Dedifferentiated amniotic fluid mesenchymal stem cell (primary cell): ENCODE results near the gene HDAC6.
"Not testable (repeated sequence)": the region's sequence is repeated elsewhere in the genome, so short reads cannot be mapped to it uniquely, and the experiment has no call there.

ENCODE experiments used
- DNase-seq: peaks from one replicate; pipeline ENCODE4 v3.0.0-alpha.2; 2016; ENCODE audit errors: extremely low spot score

The HDAC6 gene

DNA sequence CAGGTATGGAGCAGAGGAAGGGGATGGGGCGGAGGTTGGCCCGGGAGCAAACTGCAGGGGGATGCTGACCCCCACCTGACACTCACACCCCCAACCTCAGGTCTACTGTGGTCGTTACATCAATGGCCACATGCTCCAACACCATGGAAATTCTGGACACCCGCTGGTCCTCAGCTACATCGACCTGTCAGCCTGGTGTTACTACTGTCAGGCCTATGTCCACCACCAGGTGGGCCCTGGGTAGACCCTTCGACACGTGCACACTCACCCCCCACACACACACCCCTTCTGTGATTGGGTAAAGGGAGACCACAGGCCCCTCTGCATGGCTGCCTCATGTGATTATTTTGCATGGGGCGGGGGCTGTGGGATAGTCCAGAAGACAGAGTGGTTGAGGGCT lies 22.2 kb downstream of the HDAC6 start:
- no peak for DNase-seq

DNA sequence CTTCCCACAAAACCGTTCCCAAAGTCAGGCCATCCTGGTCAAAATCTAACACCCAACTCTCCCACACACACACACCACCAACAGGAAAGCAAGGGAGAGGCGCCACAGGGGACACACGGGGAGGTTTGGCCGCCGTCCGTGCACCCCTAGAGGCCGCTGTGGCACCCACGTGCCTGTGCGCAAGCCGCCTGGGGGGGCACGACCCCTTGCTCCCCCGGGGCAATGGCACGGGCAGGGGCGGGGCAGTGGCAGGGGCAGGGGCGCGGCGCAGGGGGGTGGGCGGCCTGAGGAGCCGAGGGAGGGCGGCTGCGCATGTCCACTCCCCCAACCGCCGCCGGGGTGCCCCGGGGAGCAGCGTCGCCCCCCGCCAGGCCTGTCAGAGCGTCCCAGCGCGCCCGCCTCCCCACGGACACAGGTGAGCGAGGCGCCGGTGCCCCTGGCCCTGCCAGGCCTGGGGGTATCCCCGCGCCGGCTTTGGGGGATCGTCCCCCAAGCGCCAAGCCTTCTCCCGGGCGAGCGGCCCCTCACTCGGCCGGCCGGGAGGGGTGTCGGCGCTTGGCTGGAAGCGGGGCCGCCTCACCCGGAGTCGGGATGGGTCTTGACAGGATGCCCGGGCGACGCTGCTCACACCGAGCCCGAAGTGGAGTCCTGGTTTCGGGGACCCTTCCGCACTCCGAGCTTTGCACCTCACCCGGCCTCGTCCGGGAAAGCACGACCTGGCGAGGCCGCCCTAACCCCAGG lies 24.4 kb downstream of the HDAC6 start, which contains the start of gene ERAS:
ERAS (plus strand) TSS at position 379 of the 741 bp plus-strand sequence. CDS start 2,611 bp downstream, outside the sequence.
- no peak for DNase-seq

DNA sequence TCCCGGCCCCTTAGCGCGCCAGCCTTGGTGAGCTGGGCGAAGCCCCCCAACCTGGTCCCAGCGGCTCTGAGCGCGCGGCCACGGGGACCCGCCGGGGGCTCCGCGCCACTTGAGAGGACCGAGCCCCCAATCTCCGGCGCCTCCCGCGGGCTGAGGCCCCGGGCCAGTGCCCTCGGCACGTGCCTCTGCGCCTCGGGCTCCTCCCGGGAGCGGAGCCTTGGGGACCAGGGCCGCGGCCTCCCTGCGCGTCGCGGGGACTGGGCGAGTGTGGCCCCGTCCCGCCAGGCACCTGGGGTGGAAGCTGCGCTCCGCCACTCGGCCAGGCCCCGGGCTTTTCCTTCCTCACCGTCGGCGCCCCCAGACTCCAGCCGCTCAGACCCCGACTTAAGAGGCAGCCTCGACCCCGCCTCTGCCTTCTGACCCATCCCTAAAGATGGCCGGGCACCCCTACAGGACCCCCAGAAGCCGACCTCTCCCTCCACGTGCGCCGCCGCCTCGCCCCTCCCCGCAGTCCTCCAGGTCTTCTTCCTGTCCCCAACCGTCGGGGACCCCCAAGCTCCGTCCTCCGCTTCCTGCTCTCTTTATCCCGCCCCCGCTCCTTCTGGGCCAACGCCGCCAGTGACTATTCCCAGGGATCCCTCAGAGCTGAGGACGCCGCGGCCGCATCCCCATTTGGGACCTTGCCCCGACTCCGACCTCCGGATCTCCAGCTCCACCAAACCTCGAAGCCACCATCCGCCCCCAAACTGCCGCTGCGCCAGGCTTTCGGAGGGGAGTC lies 25.2 kb downstream of the HDAC6 start:
- no peak for DNase-seq

DNA sequence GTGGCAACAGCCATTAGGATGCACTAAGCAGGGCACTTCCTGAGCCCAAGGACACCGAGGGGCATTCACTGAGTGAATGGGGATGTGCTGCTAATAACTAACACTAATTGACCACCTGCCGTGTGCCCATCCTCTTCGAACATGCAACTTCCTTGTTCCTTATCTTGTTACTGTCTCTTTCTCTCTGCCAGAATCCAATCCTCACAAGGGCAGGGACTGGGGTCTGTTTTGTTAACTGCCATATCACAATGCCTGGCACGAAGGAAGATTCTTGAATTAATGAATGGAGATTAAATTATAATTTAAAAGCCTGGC lies 25.7 kb downstream of the HDAC6 start:
- DNase-seq = no peak

DNA sequence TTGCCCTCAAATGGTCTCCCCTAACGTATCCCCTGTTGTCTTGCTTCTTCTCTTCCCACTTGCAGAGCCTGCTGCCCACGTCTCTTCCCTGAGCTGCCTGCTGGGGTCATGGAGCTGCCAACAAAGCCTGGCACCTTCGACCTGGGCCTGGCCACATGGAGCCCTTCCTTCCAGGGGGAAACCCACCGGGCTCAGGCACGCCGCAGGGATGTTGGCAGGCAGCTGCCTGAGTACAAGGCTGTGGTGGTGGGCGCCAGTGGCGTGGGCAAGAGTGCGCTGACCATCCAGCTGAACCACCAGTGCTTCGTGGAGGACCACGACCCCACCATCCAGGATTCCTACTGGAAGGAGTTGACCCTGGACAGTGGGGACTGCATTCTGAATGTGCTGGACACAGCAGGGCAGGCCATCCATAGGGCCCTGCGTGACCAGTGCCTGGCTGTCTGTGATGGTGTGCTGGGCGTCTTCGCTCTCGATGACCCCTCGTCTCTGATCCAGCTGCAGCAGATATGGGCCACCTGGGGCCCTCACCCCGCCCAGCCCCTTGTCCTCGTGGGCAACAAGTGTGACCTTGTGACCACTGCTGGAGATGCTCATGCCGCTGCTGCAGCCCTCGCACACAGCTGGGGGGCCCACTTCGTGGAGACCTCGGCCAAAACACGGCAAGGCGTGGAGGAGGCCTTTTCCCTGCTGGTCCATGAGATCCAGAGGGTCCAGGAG lies 27.3 kb downstream of the HDAC6 start:
- DNase-seq = no peak

DNA sequence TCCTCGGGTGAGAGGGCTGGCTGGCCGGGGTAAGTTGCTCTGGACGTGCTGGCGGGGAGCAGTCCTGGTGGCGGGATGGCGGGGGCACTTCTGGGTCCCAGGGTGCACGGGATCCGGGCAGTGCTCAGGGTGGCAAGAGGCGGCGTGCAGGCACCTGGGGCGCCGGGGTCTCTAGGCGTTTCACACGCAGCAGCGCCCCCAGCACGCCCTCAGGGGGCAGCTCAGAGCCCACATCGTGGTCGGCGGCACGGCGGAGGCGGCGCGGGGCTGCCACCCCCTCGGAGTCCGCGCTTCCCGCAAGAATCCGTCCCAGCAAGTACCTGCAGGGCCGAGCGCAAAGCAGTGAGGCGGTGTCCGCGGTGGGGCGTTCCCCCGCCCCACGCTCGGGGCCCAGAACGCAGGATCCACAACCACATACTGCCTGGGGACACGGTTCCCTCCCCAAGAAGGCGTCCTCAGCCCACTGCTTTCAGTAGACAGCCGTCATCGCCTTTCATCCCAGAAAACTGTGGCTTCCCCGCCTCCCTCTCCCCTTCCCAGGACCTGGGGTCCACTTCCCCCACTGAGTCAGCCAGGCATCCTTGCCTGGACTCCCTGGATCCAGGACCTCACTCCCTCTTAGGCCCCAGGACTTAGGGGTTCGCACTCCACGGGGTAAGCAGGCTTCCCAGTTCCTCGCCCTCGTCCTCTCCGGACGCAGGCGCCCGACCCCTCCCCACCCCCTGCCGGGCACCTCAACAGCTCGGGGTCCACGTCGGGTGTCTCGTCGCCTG lies 29.5 kb downstream of the HDAC6 start:
- no peak for DNase-seq

DNA sequence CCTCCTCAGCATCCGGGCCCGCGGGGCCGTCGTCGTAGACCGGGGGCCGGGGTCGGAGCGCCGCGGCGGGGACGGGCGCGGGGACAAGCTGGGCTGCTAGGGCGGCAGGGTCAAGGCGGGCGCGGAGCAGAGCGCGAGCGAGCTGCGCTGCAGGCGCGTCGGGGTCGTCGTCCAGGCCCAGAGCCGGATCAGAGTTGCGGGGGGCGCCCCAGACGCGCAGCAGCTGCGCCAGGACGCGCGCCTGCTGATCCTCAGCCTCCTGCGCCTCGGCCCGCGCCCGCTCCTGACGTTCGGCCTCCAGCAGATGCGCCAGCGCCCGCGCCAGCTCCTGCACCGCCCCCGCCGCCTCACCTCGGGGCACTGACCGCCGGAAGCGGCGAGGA lies 30.0 kb downstream of the HDAC6 start:
- DNase-seq = no peak

DNA sequence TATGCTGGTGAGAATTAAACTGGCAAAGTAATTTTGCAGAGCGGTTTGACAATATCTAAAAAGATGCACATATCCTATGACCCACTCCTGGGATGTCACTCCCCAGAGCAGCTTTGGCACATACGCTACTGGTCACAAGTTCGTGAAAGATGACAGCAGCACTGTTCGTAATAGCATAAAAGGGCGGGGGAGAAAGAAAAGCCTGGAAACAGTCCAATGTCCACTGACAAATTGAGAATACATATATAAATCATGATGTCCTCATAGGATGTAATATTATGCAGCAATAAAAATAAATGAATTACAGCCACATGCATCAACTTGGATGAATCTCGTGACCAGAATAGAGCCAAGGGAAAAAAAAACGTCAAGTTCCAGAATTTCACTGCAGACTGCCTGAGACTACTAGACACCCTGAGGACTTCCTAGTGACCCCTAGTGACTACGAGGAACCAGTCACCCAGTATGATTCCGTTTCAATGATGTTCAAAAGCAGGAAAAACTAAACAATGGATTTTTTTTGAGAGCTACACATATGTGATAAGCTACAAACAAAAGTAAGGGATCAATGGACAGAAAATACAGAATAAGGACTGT lies 31.8 kb downstream of the HDAC6 start:
- no peak for DNase-seq

DNA sequence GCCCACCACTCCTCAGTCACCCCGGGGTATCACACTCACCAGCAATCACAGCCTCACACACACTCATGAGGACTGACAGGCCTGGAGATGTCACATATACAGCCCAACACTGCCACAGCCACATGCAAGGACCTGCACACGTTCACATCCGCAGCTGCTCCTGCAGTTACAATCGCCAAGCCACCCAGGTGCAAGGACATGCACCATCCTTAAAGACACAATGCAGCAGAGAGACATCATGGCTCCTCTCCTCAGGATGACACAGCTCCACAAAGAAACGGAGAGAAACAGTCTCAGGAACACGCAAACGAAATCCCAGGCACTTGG lies 32.5 kb downstream of the HDAC6 start:
- DNase-seq = no peak

DNA sequence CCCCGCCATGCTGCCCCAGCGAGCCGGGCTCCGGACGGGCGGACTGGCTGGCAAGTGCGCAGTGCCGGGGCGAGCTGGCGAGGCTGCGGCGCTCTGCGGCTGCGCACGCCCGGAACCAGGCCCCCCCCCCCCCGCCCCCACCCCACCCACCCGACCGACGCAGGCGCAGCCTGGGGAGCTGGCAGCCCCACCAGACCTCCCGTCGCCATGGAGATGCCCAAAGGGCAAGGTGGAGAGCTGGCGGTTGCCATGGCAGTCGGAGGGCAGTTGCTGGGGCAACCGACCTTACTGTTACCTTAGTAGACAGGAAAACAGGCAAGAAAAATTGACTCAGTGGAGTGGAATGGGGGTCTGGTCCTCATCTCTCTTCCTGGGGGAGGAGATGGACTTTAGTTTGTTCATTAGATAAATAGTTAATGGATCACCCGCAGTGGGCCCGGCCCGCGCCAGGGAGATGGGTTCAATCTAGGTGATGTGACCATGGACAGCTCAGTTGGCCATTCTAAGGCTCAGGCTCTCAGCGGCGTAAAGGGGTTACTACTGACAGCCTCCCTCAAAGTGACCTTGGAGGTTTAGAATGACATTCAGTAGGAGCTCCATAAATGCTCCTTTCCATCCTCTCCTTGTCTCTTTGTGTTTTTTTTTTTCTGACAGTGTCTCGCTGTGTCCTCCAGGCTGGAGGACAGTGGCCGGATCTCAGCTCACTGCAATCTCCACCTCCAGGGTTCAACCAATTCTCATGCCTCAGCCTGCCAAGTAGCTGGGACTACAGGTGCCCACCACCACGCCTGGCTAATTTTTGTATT lies 33.9 kb downstream of the HDAC6 start, which contains the start of gene PCSK1N:
PCSK1N (minus strand) TSS at position 87 of the 806 bp plus-strand sequence; CDS start at position 9, 78 bp downstream.
- no peak for DNase-seq

DNA sequence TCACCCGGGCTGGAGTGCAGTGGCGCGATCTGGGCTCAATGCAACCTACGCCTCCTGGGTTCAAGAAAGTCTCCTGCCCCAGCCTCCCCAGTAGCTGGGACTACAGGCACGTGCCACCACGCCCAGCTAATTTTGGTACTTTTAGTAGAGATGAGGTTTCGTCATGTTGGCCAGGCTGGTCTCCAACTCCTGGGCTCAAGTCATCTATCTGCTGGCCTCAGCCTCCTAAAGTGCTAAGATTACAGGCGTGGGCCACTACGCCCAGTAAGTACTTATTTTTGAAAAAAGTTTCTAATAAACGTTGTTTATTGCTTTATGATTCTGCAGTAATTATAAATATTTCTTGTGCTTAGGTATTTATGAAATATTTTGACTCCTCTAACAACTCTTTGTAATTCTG lies 37.8 kb downstream of the HDAC6 start:
- DNase-seq = no peak

DNA sequence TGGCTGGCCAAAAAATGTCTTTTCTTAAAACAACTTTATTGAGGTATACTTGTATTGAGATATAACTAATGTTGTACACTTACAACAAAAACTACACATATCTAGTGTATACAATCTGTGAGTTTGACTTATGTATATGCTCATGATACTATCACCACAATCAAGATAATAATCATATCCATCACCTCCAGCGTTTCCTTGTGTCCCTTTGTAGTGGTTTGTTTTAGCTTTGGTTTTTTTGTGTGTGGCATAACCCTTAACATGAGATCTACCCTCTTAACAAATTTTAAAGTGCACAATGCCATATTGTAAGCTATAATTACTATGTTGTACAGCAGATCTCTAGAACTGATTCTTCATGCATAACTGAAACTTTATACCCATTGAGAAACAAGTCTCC lies 47.0 kb downstream of the HDAC6 start:
- no peak for DNase-seq

DNA sequence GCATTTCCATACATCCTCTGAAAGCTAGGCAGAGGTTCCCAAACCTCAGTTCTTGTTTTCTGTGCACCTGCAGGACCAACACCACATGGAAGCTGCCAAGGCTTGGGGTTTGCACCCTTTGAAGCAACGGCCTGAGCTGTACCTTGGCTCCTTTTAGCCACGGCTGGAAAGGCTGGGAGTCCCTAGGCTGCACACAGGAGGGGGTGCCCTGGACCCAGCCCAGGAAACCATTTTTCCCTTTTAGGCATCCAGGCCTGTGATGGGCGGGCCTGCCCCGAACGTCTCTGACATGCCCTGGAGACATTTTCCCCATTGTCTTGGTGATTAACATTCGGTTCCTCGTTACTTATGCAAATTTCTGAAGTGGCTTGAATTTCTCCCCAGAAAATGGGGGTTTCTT lies 51.0 kb downstream of the HDAC6 start:
- no peak for DNase-seq

DNA sequence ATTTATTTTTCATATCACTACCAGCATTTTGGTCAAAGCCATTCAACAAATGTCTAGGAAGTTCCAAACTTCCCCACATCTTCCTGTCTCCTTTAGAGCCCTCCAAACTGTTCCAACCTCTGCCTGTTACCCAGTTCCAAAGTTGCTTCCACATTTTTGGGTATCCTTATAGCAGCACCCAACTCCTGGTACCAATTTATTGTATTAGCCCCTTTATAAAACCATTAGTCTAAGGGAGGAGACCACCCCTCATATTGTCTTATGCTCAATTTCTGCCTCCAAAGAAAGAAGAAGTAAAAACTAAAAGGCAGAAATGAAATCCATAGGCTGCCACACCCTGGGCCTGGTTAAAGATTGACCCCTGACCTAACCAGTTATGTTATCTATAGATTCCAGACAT lies 51.6 kb downstream of the HDAC6 start:
- DNase-seq = not testable (repeated sequence)

DNA sequence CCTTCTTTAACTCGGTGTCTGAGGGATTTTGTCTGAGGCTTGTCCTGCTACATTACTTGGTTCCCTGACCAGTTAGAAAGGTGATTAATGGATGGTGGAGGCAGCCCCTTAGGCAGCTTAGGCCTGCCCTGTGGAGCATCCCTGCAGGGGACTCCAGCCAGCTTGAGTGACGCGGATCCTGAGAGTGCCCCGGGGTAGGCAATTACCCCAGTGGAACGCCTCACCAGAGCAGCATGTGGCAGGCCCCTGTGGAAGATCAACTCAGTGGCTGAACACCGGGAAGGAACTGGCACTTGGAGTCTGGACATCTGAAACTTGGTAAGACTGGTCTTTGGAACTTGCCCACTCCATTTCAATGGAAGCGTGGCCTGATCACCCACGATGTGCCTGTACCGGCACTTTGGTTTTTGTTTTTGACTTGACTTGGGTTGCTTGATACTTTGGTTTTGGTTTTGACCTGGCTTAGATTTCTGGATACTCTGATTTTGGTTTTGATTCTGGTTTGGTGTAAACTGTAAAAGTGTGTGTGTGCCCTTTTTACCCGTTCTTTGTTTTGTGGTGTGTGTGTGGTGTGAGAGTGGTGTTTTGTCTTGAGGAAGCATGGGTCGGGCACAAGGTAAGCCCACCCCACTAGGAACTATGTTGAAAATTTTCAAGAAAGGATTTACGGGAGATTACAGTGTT lies 52.4 kb downstream of the HDAC6 start:
- not testable (repeated sequence) for DNase-seq

DNA sequence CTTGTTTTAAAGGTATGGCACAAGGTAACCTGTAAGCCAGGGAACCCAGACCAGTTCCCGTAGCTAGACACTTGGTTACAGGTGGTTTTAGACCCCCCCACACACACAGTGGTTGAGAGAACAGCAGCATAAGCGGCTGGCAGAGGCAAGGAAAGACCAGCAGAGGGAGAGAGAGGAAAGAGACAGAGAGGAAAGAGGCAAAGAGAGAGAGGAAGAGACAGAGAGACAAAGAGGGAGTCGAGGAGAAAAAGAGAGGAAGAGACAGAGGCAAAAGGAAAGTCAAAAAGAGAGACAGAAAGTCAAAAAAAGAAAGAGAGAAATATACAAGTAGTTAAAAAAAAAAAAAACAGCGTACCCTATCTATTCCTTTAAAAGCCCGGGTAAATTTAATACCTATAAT lies 53.0 kb downstream of the HDAC6 start:
- DNase-seq = no peak

DNA sequence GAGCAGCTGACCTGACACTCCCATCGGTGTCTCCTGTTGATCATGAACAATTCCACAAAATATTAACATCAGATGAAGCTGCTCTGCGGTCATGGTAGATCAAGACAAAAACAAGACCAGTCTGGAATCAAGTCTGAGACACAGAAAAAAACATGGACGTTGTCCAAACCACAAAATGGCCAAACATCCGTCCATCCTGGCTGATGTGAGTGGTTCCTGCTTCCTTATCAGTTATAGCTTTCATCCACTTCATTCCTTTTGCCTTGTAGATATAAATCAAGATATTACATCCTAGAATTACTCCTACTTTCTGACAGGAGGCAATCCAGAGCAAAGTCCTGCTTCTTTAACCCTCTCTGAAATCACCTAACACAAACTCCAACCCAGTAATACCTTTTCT lies 62.3 kb downstream of the HDAC6 start:
- no peak for DNase-seq

DNA sequence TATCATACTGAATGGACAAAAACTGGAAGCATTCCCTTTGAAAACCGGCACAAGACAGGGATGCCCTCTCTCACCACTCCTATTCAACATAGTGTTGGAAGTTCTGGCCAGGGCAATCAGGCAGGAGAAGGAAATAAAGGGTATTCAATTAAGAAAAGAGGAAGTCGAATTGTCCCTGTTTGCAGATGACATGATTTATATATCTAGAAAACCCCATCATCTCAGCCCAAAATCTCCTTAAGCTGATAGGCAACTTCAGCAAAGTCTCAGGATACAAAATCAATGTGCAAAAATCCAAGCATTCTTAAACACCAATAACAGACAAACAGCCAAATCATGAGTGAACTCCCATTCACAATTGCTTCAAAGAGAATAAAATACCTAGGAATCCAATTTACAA lies 70.2 kb downstream of the HDAC6 start:
- DNase-seq = not testable (repeated sequence)
